Hepatic stellate cell (primary cell): ENCODE results near the gene CCT8.
"Not testable (repeated sequence)": the region's sequence is repeated elsewhere in the genome, so short reads cannot be mapped to it uniquely, and the experiment has no call there.

Experiments
- DNase-seq: peaks from one replicate; pipeline ENCODE4 v3.0.0; 2011; ENCODE audit warnings: low spot score

Gene CCT8

GRCh38 chr21:29024474-29025327, 48.7 kb downstream of the CCT8 start, which contains the start of gene USP16:
USP16 (plus strand) TSS chr21:29024668; CDS start chr21:29027914, 3,246 bp downstream.
- DNase-seq = peak; percentile 100

GRCh38 chr21:29022166-29022565, 51.3 kb downstream of the CCT8 start:
- DNase-seq = no peak

GRCh38 chr21:29018540-29018939, 54.9 kb downstream of the CCT8 start:
- DNase-seq = no peak

- no peak for DNase-seq
Measured at GRCh38 chr21:29017639-29018237, 55.7 kb downstream of the CCT8 start.

GRCh38 chr21:29011236-29011635, 62.2 kb downstream of the CCT8 start:
- DNase-seq = not testable (repeated sequence)

- no peak for DNase-seq
Measured at GRCh38 chr21:29008367-29008766, 65.1 kb downstream of the CCT8 start.

GRCh38 chr21:29007810-29008209, 65.6 kb downstream of the CCT8 start:
- no peak for DNase-seq

GRCh38 chr21:29007135-29007534, 66.3 kb downstream of the CCT8 start:
- no peak for DNase-seq
